Body of pancreas (tissue), 4 donors: ENCODE data around the gene TM6SF1. TPM values are rescaled to one million over a fixed set of nuclear protein-coding genes. Genes with fewer than 3 reads are reported as not detected.

Experiments
- ATAC-seq: fragments of 150-250 bp; one replicate; pipeline ENCODE4 v1.9.1; 2016
- DNase-seq, 4 donors: peaks; one replicate each; pipeline ENCODE4 v3.0.0-alpha.2; 2019
- H3K27ac ChIP-seq, 4 donors: fragments of 200-600 bp; sonication (generic); 1 replicate in 3 of 4; 2 replicates in 1 of 4; pipeline versions ENCODE4 v1.5.1 to v1.6.1; 2016 to 2019; ENCODE audit warnings: mild to moderate bottlenecking in 1 of 4, mixed read lengths in 1 of 4, moderate library complexity in 1 of 4
- H3K27me3 ChIP-seq, 2 donors: fragments of 200-600 bp; sonication (generic); one replicate each; pipeline ENCODE4 v1.6.0; 2016; ENCODE audit warnings: mild to moderate bottlenecking in 1 of 2
- H3K36me3 ChIP-seq, 2 donors: fragments of 200-600 bp; sonication (generic); replicated peaks in 1 of 2; 2 replicates each; pipeline ENCODE4 v1.5.1; 2016; ENCODE audit warnings: low read depth in 2 of 2; ENCODE audit not compliant: insufficient read depth in 1 of 2
- H3K4me1 ChIP-seq: fragments of 200-600 bp; sonication (generic); one replicate; pipeline ENCODE4 v1.6.0; 2016
- H3K4me3 ChIP-seq, 2 donors: fragments of 200-600 bp; sonication (generic); 1 replicate in 1 of 2; 2 replicates in 1 of 2; pipeline ENCODE4 v1.5.1; 2016 to 2019
- H3K9me3 ChIP-seq, 3 donors: fragments of 200-600 bp; sonication (generic); 1 replicate in 2 of 3; 2 replicates in 1 of 3; pipeline ENCODE4 v1.5.1; 2016
- POLR2A ChIP-seq, 3 donors: fragments of 450-650 bp; IDR thresholded peaks; one replicate each; pipeline ENCODE4 v1.6.1; 2016; ENCODE audit warnings: antibody characterized with exemption in 3 of 3, mild to moderate bottlenecking in 2 of 3
- WGBS, 2 donors: methylation state at CpG; one replicate each; pipeline ENCODE4 v1.1.5; 2017; 5-methylcytosine and 5-hydroxymethylcytosine counted together
- intact Hi-C: fragments of 100-400 bp; cut with DNase I; formaldehyde crosslinking; loops from one replicate; pipeline ENCODE4 v1.15.1; 2023
- total RNA-seq, 2 donors: library from RNA; depleted of rRNA; stranded (reverse); fragments of >200 nt; gene quantifications; one replicate each; pipeline ENCODE4 v1.1.0, GENCODE V29; 2016
- TF ChIP-seq, protein P1 (sequence below), 7 experiments: fragments of 450-650 bp in 4 of 7; fragments of 200-600 bp in 3 of 7; sonication (generic) in 3 of 7; IDR thresholded peaks; one replicate each; pipeline ENCODE4 v1.5.1; 2016 to 2019; ENCODE audit warnings: antibody characterized with exemption in 7 of 7

TM6SF1 gene
- total RNA-seq, 2 donors from 2014 or later, result 1.8 to 2.3 TPM

DNA sequence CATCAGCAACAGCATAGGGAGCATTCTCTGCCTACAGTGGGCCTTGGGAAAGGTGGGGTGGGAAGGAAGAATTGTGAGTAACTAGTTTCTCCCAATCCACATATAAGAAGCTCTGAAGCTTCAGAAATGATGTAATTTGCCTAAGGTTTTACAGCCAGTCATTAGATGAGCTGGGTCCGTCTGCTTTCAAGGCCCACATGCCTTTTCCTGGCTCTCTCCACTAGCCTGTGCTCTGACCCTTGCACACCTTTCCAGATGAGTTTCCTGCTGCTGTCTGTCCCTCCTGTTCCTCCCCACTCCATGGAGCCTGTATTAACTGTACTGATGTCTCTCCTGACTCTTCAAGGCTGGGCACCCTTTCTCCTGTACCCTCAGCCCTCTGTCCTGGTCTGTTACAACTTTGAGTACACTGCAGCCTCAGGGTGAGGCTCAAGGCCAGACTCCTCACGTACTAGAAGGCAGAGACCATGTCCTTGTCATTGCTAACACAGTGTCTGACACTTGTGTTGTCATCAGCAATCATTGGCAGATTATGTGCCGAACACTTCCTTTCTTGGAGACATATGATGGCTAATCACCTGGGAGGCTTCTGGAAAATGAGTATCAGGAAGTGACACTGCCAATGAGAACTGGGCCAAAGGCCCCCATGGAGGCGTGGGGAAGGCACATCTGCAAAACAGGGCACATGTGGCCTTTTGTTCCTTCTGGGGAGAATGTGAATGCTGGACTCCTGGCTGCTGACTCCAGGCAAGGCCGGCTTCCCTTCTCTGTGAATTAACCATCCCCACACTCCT, 6.6 kb downstream of the TM6SF1 start:
- no peak for TF ChIP-seq POLR2A (IDR thresholded peaks at IDR 0.05)
- TF ChIP-seq, protein P1, sequence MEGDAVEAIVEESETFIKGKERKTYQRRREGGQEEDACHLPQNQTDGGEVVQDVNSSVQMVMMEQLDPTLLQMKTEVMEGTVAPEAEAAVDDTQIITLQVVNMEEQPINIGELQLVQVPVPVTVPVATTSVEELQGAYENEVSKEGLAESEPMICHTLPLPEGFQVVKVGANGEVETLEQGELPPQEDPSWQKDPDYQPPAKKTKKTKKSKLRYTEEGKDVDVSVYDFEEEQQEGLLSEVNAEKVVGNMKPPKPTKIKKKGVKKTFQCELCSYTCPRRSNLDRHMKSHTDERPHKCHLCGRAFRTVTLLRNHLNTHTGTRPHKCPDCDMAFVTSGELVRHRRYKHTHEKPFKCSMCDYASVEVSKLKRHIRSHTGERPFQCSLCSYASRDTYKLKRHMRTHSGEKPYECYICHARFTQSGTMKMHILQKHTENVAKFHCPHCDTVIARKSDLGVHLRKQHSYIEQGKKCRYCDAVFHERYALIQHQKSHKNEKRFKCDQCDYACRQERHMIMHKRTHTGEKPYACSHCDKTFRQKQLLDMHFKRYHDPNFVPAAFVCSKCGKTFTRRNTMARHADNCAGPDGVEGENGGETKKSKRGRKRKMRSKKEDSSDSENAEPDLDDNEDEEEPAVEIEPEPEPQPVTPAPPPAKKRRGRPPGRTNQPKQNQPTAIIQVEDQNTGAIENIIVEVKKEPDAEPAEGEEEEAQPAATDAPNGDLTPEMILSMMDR (IDR thresholded peaks at IDR 0.05), result no peak
- WGBS, 2 donors, result 76 to 80% methylated on average over 5 of the region's 5 CpGs
- ATAC-seq (no peak), DNase-seq (no peak)
- intact Hi-C loops, result no loop called here
- Histone ChIP-seq H3K9me3 (no peaks in the 10 kb centered on the region), H3K27me3 (no peaks in the 10 kb centered on the region), H3K4me3 (no peak overlapping the region), H3K27ac (no peak overlapping the region), H3K4me1 (no peaks in the 10 kb centered on the region), H3K36me3 (no peaks in the 10 kb centered on the region)

DNA sequence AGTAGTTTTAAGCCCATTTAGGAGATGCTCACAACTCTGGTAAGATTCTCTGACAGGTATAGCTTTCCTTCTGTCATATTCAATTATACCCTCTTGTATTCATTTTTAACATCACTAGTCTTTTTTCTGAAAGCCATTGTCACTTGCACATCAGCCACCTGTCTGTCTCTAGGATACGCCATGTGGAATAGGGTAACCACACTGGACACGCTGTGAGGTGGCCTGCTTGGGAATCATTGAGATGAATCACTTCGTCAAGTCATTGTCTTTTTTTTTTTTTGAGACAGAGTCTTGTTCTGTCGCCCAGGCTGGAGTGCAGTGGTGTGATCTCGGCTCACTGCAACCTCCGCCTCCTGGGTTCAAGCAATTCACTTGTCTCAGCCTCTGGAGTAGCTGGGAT, 7.4 kb downstream of the TM6SF1 start:
- Histone ChIP-seq H3K27me3 (no peaks in the 10 kb centered on the region), H3K4me3 (no peak overlapping the region), H3K27ac (no peak overlapping the region), H3K36me3 (no peaks in the 10 kb centered on the region), H3K9me3 (no peaks in the 10 kb centered on the region), H3K4me1 (no peaks in the 10 kb centered on the region)
- no peak for ATAC-seq
- no peak for TF ChIP-seq POLR2A (IDR thresholded peaks at IDR 0.05)
- TF ChIP-seq, protein P1 (IDR thresholded peaks at IDR 0.05), result no peak
- no peak for DNase-seq
- 87% methylated on average over 6 of the region's 6 CpGs for WGBS, 2 donors
- intact Hi-C loops, result no loop called here

DNA sequence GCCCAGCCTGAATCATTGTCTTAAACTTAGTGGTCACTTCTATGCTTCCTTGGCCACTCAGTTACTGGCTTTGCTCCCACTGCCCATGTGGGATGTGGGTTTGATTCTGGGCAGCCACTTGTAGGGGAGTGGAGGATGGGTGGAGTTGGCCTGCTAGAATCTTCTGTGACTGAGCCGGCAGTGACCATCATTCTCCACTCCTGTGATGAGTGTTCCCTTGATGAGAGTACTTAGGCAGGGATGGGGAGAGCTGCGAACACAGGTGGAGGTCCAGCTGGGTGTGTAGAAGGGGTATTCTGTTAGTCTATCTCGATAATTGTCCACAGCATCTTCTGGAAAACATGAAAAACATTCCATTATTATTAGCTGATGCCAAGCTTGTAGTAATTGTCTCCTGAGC, 8.0 kb downstream of the TM6SF1 start:
- Histone ChIP-seq H3K9me3 (no peaks in the 10 kb centered on the region), H3K36me3 (no peaks in the 10 kb centered on the region), H3K27me3 (no peaks in the 10 kb centered on the region), H3K27ac (no peak overlapping the region), H3K4me3 (no peak overlapping the region), H3K4me1 (no peaks in the 10 kb centered on the region)
- ATAC-seq (no peak), DNase-seq (no peak)
- WGBS, 2 donors, result 84 to 91% methylated on average over 3 of the region's 3 CpGs
- TF ChIP-seq, protein P1 (IDR thresholded peaks at IDR 0.05), result no peak
- no peak for TF ChIP-seq POLR2A (IDR thresholded peaks at IDR 0.05)
- intact Hi-C loops, result no loop called here

DNA sequence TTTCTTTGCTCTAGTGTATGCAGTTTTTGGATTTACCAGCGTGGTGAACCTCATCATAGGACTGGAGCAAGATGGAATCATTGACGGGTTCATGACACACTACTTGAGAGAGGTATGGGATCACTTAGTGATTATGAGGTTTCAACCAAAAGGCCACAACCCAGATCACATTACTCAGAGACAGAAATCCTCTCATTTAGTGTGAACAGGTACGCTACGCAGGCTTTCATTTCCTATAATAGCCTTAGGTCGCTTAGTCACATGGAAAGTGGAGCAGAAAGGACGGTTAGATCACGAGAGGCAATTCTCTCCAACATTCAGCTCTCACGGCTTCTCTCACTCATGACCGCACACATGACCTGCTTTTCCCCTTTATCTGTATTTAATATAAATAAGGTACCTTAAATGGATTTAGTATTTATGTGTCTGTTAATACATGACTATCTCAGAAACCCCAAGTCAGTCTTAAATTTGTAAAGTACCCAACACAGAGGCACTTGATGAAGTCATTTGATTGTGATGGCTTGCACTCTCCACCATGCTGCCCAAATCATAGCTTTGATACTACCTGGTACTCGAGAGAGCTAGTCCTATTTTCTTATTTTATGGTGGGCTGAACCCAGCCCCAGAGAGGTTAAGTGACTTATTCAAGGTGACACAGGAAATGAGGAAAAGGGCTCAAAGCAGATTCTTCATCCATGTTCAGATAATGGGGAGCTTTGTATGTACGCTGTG, 8.6 kb downstream of the TM6SF1 start:
- DNase-seq (no peak), ATAC-seq (no peak)
- TF ChIP-seq, protein P1 (IDR thresholded peaks at IDR 0.05), result no peak
- no peak for TF ChIP-seq POLR2A (IDR thresholded peaks at IDR 0.05)
- 79 to 81% methylated on average over 11 of the region's 11 CpGs for WGBS, 2 donors
- intact Hi-C loops, result no loop called here
- no peaks in the 10 kb centered on the region for H3K9me3 ChIP-seq
- no peaks in the 10 kb centered on the region for H3K4me1 ChIP-seq
- H3K27me3 ChIP-seq, result no peaks in the 10 kb centered on the region
- H3K27ac ChIP-seq, result no peak overlapping the region
- H3K4me3 ChIP-seq, result no peak overlapping the region
- no peaks in the 10 kb centered on the region for H3K36me3 ChIP-seq
